ENCODE results near the gene PLD4.
"Not testable (repeated sequence)": the region's sequence is repeated elsewhere in the genome, so short reads cannot be mapped to it uniquely, and the experiment has no call there.

PLD4 gene

DNA sequence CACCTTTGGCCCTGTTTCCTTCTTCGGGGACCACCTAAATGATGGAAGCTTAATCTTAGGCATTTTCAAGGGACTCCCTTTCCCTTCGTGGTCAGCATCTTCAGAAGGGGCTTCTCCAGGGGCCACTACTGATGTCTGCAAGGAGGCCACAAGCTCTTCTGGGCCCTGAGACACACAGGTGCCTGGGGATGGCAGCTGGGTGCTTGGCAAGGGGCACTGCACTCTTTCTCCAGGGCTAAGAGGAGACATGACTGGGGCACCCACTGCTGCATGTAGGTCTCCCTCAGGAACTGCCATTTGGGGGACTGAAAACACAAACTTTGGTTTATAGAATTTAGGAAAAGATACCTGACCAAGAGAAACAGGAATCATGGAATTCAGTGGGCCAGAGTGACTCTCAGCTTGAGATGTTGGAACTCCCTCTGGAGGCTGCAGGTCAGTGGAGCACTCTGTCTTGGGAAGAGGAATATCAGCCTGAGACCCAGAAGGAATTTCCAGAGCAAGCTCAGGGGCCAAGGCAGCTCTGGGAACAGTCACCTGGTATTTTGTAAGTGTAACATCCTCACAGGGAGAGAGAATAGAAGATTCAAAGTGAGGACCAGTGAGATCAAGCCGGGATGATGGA lies 16.0 kb downstream of the PLD4 start:
- no peaks in the 10 kb centered on the region for H3K4me1 ChIP-seq (ENCODE audit: insufficient read depth, low read length, severe bottlenecking)
- no peak for TF ChIP-seq EZH2 (IDR thresholded peaks at IDR 0.05; ENCODE audit: borderline replicate concordance, low read length)
- TF ChIP-seq, protein P1, sequence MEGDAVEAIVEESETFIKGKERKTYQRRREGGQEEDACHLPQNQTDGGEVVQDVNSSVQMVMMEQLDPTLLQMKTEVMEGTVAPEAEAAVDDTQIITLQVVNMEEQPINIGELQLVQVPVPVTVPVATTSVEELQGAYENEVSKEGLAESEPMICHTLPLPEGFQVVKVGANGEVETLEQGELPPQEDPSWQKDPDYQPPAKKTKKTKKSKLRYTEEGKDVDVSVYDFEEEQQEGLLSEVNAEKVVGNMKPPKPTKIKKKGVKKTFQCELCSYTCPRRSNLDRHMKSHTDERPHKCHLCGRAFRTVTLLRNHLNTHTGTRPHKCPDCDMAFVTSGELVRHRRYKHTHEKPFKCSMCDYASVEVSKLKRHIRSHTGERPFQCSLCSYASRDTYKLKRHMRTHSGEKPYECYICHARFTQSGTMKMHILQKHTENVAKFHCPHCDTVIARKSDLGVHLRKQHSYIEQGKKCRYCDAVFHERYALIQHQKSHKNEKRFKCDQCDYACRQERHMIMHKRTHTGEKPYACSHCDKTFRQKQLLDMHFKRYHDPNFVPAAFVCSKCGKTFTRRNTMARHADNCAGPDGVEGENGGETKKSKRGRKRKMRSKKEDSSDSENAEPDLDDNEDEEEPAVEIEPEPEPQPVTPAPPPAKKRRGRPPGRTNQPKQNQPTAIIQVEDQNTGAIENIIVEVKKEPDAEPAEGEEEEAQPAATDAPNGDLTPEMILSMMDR (IDR thresholded peaks at IDR 0.05; ENCODE audit: low read length) = no peak
- H3K79me2 ChIP-seq (ENCODE audit: insufficient read depth, low read length) = no peaks in the 10 kb centered on the region
- H3F3A ChIP-seq (ENCODE audit: insufficient read depth, low read length) = no peaks in the 10 kb centered on the region
- H2AFZ ChIP-seq (ENCODE audit: low read length) = no peak overlapping the region
- no peak overlapping the region for H3K4me2 ChIP-seq (ENCODE audit: low read length)
- no peaks in the 10 kb centered on the region for H3K9me2 ChIP-seq (ENCODE audit: low read depth, low read length)
- H3K4me3 ChIP-seq (ENCODE audit: low read depth, low read length, poor library complexity, severe bottlenecking) = no peak overlapping the region
- no peak overlapping the region for H3K9ac ChIP-seq (ENCODE audit: low read length)
- no peak overlapping the region for H3K27ac ChIP-seq (ENCODE audit: low read depth, low read length, poor library complexity, severe bottlenecking)
- no peaks in the 10 kb centered on the region for H4K20me1 ChIP-seq (ENCODE audit: insufficient read depth, low read length)
- no peaks in the 10 kb centered on the region for H3K36me3 ChIP-seq (ENCODE audit: insufficient read depth, low read length)
- peaks cover 9% of the 10 kb centered on the region; the same call in 1 of the 2 replicates for H3K27me3 ChIP-seq (ENCODE audit: insufficient read depth, low read length)
- H3K9me3 ChIP-seq (ENCODE audit: low read length) = no peaks in the 10 kb centered on the region

DNA sequence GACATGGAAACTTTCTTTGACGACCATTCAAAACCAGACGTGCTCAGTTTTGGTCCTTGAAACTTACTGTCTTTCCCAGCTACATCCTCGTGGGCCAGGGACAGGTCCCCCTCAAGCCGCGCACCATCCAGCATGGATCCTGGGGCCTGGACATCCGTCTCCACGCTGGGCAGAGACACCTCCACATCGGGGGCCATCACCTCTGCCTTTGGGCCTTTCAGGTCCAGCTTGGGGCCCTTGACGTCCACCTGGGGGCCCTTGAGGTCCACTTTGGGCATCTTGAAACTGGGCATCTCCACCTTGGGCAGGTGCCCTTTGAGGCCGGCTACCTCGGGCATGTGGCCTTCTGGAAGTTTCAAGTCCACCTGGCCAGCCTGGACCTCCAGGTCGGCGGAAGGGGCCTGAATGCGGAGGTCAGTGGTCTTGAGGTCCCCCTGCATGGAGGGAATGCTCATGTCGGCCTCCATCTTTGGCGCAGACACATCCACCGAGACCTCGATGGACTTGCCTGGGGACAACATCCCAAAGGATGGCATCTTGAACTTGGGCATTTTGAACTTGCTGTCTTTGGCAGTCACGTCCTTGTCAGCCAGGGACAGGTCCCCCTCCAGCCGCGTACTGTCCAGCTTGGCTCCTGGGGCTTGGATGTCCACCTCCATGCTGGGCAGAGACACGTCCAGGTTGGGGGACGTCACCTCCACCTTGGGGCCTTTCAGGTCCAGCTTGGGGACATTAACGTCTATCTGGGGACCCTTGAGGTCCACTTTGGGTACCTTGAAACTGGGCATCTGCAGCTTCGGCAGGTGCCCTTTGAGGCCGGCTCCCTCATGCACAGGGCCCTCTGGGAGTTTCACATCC lies 17.1 kb downstream of the PLD4 start:
- Histone ChIP-seq H3K4me1 (ENCODE audit: insufficient read depth, low read length, severe bottlenecking) (no peaks in the 10 kb centered on the region), H3F3A (ENCODE audit: insufficient read depth, low read length) (no peaks in the 10 kb centered on the region), H3K27ac (ENCODE audit: low read depth, low read length, poor library complexity, severe bottlenecking) (no peak overlapping the region), H3K9ac (ENCODE audit: low read length) (no peak overlapping the region), H4K20me1 (ENCODE audit: insufficient read depth, low read length) (no peaks in the 10 kb centered on the region), H2AFZ (ENCODE audit: low read length) (no peak overlapping the region), H3K36me3 (ENCODE audit: insufficient read depth, low read length) (no peaks in the 10 kb centered on the region), H3K9me3 (ENCODE audit: low read length) (no peaks in the 10 kb centered on the region), H3K4me2 (ENCODE audit: low read length) (no peak overlapping the region), H3K4me3 (ENCODE audit: low read depth, low read length, poor library complexity, severe bottlenecking) (no peak overlapping the region), H3K27me3 (ENCODE audit: insufficient read depth, low read length) (peaks cover 9% of the 10 kb centered on the region; the same call in 1 of the 2 replicates), H3K9me2 (ENCODE audit: low read depth, low read length) (no peaks in the 10 kb centered on the region), H3K79me2 (ENCODE audit: insufficient read depth, low read length) (no peaks in the 10 kb centered on the region)
- TF ChIP-seq EZH2 (IDR thresholded peaks at IDR 0.05; ENCODE audit: borderline replicate concordance, low read length) = no peak
- TF ChIP-seq, protein P1 (IDR thresholded peaks at IDR 0.05; ENCODE audit: low read length) = no peak

DNA sequence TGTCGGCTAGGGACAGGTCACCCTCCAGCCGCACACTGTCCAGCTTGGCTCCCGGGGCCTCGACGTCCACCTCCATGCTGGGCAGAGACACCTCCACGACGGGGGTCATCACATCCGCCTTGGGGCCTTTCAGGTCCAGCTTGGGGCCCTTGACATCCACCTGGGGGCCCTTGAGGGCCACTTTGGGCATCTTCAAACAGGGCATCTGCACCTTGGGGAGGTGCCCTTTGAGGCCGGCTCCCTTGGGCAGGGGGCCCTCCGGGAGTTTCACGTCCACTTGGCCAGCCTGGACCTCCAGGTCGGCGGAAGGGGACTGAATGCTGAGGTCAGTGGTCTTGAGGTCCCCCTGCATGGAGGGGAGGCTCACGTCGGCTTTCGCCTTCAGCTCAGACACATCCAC lies 17.9 kb downstream of the PLD4 start:
- Histone ChIP-seq H4K20me1 (ENCODE audit: insufficient read depth, low read length) (no peaks in the 10 kb centered on the region), H3K9ac (ENCODE audit: low read length) (no peak overlapping the region), H3K9me2 (ENCODE audit: low read depth, low read length) (no peaks in the 10 kb centered on the region), H2AFZ (ENCODE audit: low read length) (no peak overlapping the region), H3F3A (ENCODE audit: insufficient read depth, low read length) (no peaks in the 10 kb centered on the region), H3K27ac (ENCODE audit: low read depth, low read length, poor library complexity, severe bottlenecking) (no peak overlapping the region), H3K4me2 (ENCODE audit: low read length) (no peak overlapping the region), H3K9me3 (ENCODE audit: low read length) (no peaks in the 10 kb centered on the region), H3K27me3 (ENCODE audit: insufficient read depth, low read length) (0 out of 2 replicates have a peak, but pooled peaks cover 9% of the 10 kb centered on the region), H3K4me3 (ENCODE audit: low read depth, low read length, poor library complexity, severe bottlenecking) (no peak overlapping the region), H3K36me3 (ENCODE audit: insufficient read depth, low read length) (no peaks in the 10 kb centered on the region), H3K79me2 (ENCODE audit: insufficient read depth, low read length) (no peaks in the 10 kb centered on the region), H3K4me1 (ENCODE audit: insufficient read depth, low read length, severe bottlenecking) (no peaks in the 10 kb centered on the region)
- TF ChIP-seq EZH2 (IDR thresholded peaks at IDR 0.05; ENCODE audit: borderline replicate concordance, low read length) = no peak
- TF ChIP-seq, protein P1 (IDR thresholded peaks at IDR 0.05; ENCODE audit: low read length) = no peak

DNA sequence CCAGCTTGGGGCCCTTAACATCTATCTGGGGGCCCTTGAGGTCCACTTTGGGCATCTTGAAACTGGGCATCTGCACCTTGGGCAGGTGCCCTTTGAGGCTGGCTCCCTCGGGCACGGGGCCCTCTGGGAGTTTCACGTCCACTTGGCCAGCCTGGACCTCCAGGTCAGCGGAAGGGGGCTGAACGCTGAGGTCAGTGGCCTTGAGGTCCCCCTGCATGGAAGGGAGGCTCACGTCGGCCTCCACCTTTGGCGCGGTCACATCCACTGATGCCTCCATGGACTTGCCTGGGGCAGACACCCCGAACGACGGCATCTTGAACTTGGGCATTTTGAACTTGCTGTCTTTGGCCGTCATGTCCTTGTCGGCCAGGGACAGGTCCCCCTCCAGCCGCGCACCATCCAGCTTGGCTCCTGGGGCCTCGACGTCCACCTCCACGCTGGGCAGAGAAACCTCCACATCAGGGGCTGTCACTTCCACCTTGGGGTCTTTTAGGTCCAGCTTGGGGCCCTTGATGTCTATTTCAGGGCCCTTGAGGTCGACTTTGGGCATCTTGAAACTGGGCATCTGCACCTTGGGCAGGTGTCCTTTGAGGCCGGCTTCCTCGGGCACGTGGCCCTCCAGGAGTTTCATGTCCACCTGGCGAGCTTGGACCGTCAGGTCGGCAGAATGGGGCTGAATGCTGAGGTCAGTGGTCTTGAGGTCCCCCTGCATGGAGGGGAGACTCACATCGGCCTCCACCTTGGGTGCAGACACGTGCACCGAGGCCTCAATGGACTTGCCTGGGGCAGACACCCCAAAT lies 18.7 kb downstream of the PLD4 start:
- not testable (repeated sequence) for H3K4me2 ChIP-seq (ENCODE audit: low read length); H3K79me2 ChIP-seq (ENCODE audit: insufficient read depth, low read length); H3K27ac ChIP-seq (ENCODE audit: low read depth, low read length, poor library complexity, severe bottlenecking); H3K9me3 ChIP-seq (ENCODE audit: low read length); H3K4me3 ChIP-seq (ENCODE audit: low read depth, low read length, poor library complexity, severe bottlenecking); H3F3A ChIP-seq (ENCODE audit: insufficient read depth, low read length); H2AFZ ChIP-seq (ENCODE audit: low read length); H3K9me2 ChIP-seq (ENCODE audit: low read depth, low read length); H3K4me1 ChIP-seq (ENCODE audit: insufficient read depth, low read length, severe bottlenecking); H3K36me3 ChIP-seq (ENCODE audit: insufficient read depth, low read length); H3K27me3 ChIP-seq (ENCODE audit: insufficient read depth, low read length); H4K20me1 ChIP-seq (ENCODE audit: insufficient read depth, low read length); H3K9ac ChIP-seq (ENCODE audit: low read length)

DNA sequence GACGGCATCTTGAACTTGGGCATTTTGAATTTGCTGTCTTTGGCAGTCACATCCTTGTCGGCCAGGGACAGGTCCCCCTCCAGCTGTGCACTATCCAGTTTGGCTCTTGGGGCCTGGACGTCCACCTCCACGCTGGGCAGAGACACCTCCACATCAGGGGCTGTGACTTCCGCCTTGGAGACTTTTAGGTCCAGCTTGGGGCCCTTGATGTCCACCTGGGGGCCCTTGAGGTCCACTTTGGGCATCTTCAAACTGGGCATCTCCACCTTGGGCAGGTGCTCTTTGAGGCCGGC lies 19.3 kb downstream of the PLD4 start:
- not testable (repeated sequence) for H3K4me1 ChIP-seq (ENCODE audit: insufficient read depth, low read length, severe bottlenecking); H3F3A ChIP-seq (ENCODE audit: insufficient read depth, low read length); H3K4me3 ChIP-seq (ENCODE audit: low read depth, low read length, poor library complexity, severe bottlenecking); H3K9me2 ChIP-seq (ENCODE audit: low read depth, low read length); H2AFZ ChIP-seq (ENCODE audit: low read length); H4K20me1 ChIP-seq (ENCODE audit: insufficient read depth, low read length); H3K27me3 ChIP-seq (ENCODE audit: insufficient read depth, low read length); H3K9me3 ChIP-seq (ENCODE audit: low read length); H3K36me3 ChIP-seq (ENCODE audit: insufficient read depth, low read length); H3K4me2 ChIP-seq (ENCODE audit: low read length); H3K79me2 ChIP-seq (ENCODE audit: insufficient read depth, low read length); H3K27ac ChIP-seq (ENCODE audit: low read depth, low read length, poor library complexity, severe bottlenecking); H3K9ac ChIP-seq (ENCODE audit: low read length)

Measured in OCI-LY1 (cell line).